ENCODE data around the gene LTBR.
A peak's percentile ranks its signal among the peaks of the same experiment; 100 is the strongest.

LTBR gene

GRCh38 chr12:6428326-6428725 lies 44.4 kb downstream of the LTBR start:
- TF ChIP-seq, protein P1, sequence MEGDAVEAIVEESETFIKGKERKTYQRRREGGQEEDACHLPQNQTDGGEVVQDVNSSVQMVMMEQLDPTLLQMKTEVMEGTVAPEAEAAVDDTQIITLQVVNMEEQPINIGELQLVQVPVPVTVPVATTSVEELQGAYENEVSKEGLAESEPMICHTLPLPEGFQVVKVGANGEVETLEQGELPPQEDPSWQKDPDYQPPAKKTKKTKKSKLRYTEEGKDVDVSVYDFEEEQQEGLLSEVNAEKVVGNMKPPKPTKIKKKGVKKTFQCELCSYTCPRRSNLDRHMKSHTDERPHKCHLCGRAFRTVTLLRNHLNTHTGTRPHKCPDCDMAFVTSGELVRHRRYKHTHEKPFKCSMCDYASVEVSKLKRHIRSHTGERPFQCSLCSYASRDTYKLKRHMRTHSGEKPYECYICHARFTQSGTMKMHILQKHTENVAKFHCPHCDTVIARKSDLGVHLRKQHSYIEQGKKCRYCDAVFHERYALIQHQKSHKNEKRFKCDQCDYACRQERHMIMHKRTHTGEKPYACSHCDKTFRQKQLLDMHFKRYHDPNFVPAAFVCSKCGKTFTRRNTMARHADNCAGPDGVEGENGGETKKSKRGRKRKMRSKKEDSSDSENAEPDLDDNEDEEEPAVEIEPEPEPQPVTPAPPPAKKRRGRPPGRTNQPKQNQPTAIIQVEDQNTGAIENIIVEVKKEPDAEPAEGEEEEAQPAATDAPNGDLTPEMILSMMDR (IDR thresholded peaks at IDR 0.05) = no peak
- Histone ChIP-seq H3K4me1 (ENCODE audit: control insufficient read depth in 1 of 2, insufficient read depth in 1 of 2, low read depth in 1 of 2, low read length in 1 of 2) (peaks cover 29 to 50% of the 10 kb centered on the region in 2 experiments), H3K36me3 (no peaks in the 10 kb centered on the region), H3K27ac (no peak overlapping the region), H3K27me3 (no peaks in the 10 kb centered on the region), H3K4me3 (ENCODE audit: low read depth in 1 of 2, low read length in 1 of 2) (no peak overlapping the region), H3K9me3 (no peaks in the 10 kb centered on the region)

DNA sequence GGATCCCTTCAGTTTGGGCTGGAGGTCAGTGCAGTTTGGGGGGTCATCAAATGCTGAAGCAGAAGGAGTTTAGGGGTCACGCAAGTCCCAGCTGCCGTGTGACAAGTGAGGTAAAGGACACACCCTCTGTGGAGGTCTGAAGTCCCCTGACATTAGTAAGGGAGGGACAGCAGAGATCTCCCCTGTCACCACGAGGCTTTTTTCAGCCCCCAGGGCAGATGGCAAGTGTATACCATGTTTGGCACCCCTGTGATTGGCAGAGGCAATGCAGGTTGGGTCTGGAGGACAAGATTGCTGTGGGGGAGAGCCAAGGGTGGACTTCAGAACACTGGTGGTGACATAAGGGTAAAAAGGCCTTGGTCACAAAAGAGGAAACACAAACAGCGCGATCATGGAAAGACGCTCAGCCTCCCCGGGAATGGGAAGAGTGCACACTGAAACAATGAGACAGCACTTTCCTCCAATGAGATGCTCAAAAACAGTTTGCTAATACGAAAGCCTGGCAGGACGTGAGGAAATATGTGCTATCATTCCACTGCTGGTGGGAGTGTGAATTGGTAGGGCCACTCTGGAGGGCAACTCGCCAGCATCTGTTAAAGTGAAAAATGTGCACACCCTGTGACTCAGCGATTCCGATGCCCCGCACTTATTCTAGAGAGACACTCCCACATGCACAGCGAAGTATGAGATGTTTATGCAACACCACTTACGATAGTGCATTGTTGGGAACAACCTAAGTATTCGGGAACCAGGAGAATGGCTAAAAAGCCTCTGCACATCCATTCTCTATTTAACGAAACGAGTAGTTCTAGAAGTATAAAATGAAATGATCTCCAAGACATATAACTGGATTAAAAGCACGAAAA lies 46.4 kb downstream of the LTBR start:
- Histone ChIP-seq H3K4me3 (ENCODE audit: low read depth in 1 of 2, low read length in 1 of 2) (peak overlapping the region; percentile 35 to 49), H3K36me3 (no peaks in the 10 kb centered on the region), H3K9me3 (no peaks in the 10 kb centered on the region), H3K4me1 (ENCODE audit: control insufficient read depth in 1 of 2, insufficient read depth in 1 of 2, low read depth in 1 of 2, low read length in 1 of 2) (peaks cover 21 to 31% of the 10 kb centered on the region in 2 experiments), H3K27me3 (no peaks in the 10 kb centered on the region), H3K27ac (peak overlapping the region; percentile 66)
- TF ChIP-seq, protein P1 (IDR thresholded peaks at IDR 0.05) = peak; percentile 5

- TF ChIP-seq, protein P1 (IDR thresholded peaks at IDR 0.05) = no peak
- Histone ChIP-seq H3K27me3 (no peaks in the 10 kb centered on the region), H3K4me3 (ENCODE audit: low read depth in 1 of 2, low read length in 1 of 2) (no peak overlapping the region), H3K4me1 (ENCODE audit: control insufficient read depth in 1 of 2, insufficient read depth in 1 of 2, low read depth in 1 of 2, low read length in 1 of 2) (peaks cover 10 to 15% of the 10 kb centered on the region in 2 experiments), H3K9me3 (no peaks in the 10 kb centered on the region), H3K27ac (no peak overlapping the region), H3K36me3 (no peaks in the 10 kb centered on the region)
Measured at GRCh38 chr12:6432991-6433390, 49.0 kb downstream of the LTBR start.

DNA sequence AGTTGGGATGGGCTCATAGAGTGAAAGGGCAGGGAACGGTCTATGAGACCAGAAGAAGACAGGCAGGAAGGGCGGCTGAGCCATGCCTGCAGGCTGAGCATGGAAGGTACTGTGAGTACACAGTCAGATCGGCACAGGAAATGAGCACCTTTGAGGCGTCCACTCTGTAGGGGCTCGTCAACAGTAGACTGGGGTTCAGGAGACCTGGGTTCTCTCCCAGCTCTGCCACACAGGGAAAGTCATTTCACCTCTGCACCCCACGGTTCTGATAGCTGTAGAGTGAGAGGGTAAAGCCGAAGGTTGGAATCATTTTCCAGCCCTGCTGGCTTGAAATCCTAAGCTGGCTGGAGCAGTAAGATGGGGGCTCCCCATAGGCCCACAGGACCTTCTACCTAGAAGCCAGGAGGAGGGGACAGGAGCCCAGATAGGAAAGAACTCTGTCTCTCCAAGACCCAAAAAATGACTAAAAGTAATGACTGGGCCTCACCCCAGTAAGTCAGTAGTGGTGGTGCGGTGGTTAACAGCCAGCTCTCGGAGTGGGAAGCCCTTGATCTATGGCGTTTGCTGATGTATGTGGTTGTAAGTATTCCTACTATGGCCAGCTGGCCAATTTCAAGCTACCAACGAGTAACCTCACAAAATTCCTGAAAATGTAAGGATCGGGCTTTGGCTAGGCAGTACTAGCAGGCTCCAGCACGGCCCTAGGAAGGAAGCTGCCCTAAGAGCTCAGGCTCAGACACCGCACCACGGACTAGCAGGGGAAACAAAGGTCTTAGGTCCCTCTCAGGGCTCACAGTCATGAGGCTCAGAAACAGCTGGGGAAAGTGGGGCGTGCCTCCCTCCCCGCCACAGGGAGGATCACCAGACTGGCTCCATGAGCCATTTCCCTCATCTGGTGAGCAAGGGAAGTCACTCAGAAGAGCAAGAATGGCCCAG lies 50.5 kb downstream of the LTBR start:
- no peaks in the 10 kb centered on the region for H3K36me3 ChIP-seq
- no peak overlapping the region for H3K4me3 ChIP-seq (ENCODE audit: low read depth in 1 of 2, low read length in 1 of 2)
- no peak overlapping the region for H3K27ac ChIP-seq
- TF ChIP-seq, protein P1 (IDR thresholded peaks at IDR 0.05) = no peak
- H3K9me3 ChIP-seq = no peaks in the 10 kb centered on the region
- peaks cover 10 to 15% of the 10 kb centered on the region in 2 experiments for H3K4me1 ChIP-seq (ENCODE audit: control insufficient read depth in 1 of 2, insufficient read depth in 1 of 2, low read depth in 1 of 2, low read length in 1 of 2)
- no peaks in the 10 kb centered on the region for H3K27me3 ChIP-seq

DNA sequence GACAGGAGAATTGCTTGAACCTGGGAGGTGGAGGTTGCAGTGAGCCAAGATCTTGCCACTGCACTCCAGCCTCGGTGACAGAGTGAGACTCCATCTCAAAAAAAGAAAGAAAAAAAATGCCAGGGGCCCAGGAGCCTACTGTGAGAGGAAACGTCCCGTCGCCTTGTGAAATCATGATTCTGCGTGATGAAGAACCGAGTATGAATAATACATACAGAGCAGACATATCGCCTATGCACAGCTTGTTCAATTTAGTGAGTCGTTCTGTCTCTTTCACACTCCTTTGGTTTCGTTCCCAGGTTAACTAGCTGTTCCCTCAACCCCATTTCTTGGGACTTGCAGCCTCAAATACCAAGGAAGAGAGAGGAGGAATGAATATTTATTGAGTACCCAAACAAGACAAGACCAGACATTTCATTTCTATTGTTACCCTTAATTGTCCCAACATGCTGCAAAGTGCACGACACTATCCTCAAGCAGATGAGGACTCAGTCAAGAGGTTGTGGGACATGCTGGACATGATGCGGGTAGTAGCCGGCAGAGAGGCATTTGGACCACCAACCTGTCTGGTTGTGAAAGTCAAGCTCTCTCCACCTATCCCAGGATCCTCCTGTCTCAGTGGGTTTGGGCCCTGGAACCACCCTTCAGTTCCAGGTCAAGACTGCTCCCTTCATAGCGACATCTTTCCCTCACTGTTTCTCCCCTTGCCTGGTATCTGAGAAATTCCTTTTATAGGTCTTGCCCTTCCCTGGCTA lies 52.2 kb downstream of the LTBR start:
- H3K27ac ChIP-seq = no peak overlapping the region
- no peaks in the 10 kb centered on the region for H3K9me3 ChIP-seq
- TF ChIP-seq, protein P1 (IDR thresholded peaks at IDR 0.05) = no peak
- H3K27me3 ChIP-seq = no peaks in the 10 kb centered on the region
- no peaks in the 10 kb centered on the region for H3K36me3 ChIP-seq
- H3K4me1 ChIP-seq (ENCODE audit: control insufficient read depth in 1 of 2, insufficient read depth in 1 of 2, low read depth in 1 of 2, low read length in 1 of 2) = peaks cover 0 to 2% of the 10 kb centered on the region in 2 experiments
- H3K4me3 ChIP-seq (ENCODE audit: low read depth in 1 of 2, low read length in 1 of 2) = no peak overlapping the region
